GM18861 (cell line): ENCODE data around the gene UBTF.

Experiments used
- ATAC-seq: cut with Tn5 transposase; IDR thresholded peaks from one replicate; pipeline ENCODE4 v1.9.1; 2021; ENCODE audit not compliant: unreplicated experiment

Gene UBTF

GRCh38 chr17:44174427-44174826, 45.0 kb downstream of the UBTF start:
- ATAC-seq: no peak

GRCh38 chr17:44171931-44172455, 47.5 kb downstream of the UBTF start:
- no peak for ATAC-seq

- no peak for ATAC-seq
These were observed 48.8 kb downstream of the UBTF start, which contains the start of gene ASB16 for GRCh38 chr17:44170499-44171201. Gene ASB16, plus strand, starts transcription at chr17:44170704. Its CDS starts 86 bp downstream, at chr17:44170790.

- ATAC-seq: no peak
These were observed 49.4 kb downstream of the UBTF start for GRCh38 chr17:44170135-44170498.

GRCh38 chr17:44167181-44167861, 52.2 kb downstream of the UBTF start:
- ATAC-seq: no peak

- ATAC-seq: no peak
These were observed 55.0 kb downstream of the UBTF start for GRCh38 chr17:44164476-44164875.

GRCh38 chr17:44159519-44160210, 59.8 kb downstream of the UBTF start:
- no peak for ATAC-seq

- ATAC-seq: no peak
These were observed 64.0 kb downstream of the UBTF start for GRCh38 chr17:44155488-44155887.
